Activated T-cell treated with anti-CD3 and anti-CD28 coated beads for 4 hours (primary cell): ENCODE data around the gene NUP37.

Experiments
- DNase-seq: peaks from one replicate; pipeline ENCODE4 v3.0.0-alpha.2; 2020

NUP37 gene

GRCh38 chr12:102024765-102025164, 95.1 kb downstream of the NUP37 start:
- no peak for DNase-seq

DNA sequence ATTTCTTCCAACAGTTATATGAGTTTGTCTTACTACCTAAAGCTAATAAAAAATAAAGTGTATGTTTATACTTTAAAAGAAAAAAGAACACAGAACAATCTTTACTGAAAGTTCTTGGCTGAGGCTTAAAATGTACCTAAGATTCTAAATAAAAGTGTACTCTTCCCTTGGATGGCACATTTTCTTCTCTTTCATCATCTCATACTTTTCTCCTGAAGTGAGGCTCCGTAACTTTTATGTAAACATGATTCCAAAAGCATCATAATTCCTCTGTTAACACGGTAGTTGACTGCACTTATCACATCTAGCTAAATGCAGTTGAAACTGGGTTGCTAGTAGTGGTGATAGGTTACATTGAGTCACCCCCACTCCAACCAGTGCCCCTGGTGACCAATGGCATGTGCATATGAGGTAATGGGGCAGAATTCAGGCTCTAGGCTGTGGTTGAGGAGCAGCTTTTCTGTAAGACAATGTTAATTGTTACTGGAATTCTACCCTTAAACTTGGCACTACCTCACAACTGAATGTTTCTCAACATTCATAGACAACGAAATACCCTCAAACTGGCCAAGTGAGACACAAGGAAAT, 96.5 kb downstream of the NUP37 start:
- DNase-seq, result no peak
